GM20431 (cell line): Measurements from ENCODE around the gene C6orf141.

Source experiments
- in situ Hi-C: fragments of 300-500 bp; cut with MseI, MboI; formaldehyde crosslinking; loops from one replicate; pipeline ENCODE4 v1.15.0; 2020; ENCODE audit warnings: low sequenced_read_pairs; ENCODE audit not compliant: unreplicated experiment

Gene C6orf141

GRCh38 chr6:49550492-49551077 lies at the start of gene C6orf141:
Gene C6orf141, plus strand, starts transcription at chr6:49550668. Its CDS starts 125 bp downstream, at chr6:49550793.
- in situ Hi-C loops, result no loop called here

- in situ Hi-C loops, result no loop called here
These were observed 45.8 kb upstream of the C6orf141 start for GRCh38 chr6:49504666-49505065.

- in situ Hi-C loops, result no loop called here
These were observed 43.8 kb upstream of the C6orf141 start for GRCh38 chr6:49506569-49507111.

DNA sequence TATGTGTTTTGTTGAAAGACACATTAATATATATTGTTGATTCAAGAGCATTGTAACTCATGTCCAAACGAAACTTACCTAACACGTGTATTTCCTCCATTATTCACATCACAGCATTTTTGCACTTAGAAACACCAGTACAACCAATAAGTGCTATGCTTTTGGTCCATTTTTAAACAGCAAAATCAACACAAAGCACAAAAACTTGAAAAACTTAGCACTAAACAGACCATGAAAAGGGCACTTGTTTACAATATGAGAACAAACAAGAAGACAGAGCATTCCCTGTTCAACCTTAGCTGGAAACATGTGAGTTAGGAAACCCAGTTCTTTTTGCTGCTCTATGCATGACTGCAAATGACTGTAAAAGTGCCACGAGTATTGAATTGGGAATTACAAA lies 41.1 kb upstream of the C6orf141 start:
- in situ Hi-C loops, result no loop called here

DNA sequence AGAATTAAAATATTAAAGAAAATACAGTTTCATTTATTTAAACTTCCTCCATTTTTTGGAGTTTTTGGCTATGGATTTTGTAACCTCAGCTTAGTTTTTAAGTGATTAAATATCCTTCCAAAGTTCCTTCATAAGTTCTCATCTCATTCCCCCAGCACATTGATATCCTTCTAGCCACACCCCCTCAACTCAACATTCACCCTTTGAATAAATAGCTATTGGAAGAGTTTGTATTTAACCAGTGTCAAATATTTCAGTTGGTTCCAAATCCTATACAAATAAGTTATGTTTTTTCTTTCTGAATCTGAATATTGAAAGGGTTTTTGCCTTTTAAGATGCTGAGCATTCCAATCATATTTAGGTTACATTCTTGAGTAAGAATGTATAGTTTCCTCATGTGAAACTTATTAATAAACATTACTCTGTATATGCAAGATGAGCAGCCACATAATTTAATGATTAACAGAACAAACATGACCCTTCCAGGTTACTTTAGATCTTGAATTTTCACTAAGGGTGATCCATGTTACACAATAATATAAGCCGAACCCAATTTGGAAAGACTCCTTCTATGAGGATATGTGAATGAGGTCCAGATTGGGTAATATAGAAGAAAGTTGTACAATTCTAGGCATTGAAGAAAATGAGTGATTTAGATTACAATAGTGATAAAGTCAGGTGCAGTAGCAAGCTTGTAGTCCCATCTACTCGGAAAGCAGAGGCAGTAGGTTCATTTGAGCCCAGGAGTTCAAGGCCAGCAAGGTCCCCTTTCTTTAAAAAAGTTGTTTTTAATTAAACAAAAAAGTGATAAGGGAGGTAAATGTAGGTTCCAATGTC lies 37.1 kb upstream of the C6orf141 start:
- in situ Hi-C loops, result no loop called here

DNA sequence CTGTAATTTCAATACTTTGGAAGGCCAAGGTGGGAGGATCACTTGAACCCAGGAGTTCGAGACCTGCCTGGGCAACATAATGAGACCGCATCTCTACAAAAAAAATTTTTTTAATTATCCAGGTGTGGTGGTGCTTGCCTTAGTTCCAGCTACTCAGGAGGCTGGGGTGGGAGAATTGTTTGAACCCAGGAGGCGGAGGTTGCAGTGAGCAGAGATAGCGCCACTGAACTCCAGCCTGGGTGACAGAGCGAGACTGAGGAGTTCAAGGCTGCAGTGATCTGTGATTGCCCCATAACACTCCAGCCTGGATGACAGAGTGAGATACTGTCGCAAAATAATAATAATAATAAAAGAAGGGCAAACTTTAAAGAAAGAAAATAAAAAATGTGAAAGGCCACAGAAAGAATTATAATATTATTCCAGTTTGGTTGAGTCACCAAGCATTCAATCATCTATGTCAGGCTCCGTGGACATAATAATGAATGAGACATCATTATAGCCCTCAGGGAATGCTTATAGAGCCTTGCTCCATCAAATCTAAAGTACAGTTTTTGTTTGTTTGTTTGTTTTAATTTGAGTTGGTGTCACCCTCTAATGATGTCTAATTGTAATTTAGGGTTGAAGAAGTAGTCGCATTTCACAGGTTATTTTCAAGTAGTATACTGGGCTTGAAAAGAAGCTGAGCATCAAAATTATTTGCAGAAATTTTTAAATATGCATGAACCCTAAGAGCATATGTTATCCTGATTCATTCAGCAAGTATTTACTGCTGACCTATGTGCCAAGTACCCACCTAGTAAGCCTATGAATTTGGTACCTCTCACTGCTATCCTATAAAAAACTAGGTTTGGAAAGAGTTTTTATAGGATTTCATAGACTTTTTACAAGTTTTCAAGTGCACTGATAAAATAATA lies 35.6 kb upstream of the C6orf141 start:
- in situ Hi-C loops, result no loop called here

- in situ Hi-C loops, result no loop called here
These were observed 34.9 kb upstream of the C6orf141 start for GRCh38 chr6:49515485-49516146.

DNA sequence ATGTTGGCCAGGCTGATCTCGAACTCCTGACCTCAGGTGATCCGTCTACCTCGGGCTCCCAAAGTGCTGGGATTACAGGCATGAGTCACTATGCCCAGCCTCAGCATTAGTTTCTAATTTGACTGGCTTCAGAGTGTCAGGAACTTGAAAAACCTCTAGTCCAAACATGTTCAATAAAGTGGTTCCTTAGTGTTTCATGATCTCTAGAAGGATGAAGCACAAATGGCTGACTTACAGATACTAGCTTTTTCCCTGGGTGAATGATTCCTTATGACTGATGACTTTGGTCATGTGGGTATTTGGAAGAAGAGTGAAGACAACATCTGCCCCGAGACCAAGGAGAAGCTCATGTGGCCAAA lies 34.3 kb upstream of the C6orf141 start:
- in situ Hi-C loops, result no loop called here

DNA sequence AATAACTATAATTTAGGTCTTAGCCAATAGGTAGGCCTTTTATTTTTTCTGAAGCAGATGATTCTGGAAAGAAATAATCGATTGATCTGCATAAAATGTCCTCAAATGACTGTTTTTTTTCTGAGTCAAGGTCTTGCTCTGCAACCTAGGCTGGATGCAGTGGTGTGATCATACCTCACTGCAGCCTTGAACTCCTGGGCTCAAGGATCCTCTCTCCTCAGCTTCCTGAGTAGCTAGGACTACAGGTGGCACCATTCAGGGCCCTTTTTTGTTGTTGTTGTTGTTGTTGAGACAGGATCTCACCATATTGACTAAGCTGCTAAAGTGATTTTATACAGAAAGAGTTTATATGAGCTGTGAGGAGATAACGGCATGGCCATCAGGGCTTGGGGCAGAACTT lies 32.5 kb upstream of the C6orf141 start:
- in situ Hi-C loops, result no loop called here

GRCh38 chr6:49519660-49520059 lies 30.8 kb upstream of the C6orf141 start:
- in situ Hi-C loops, result no loop called here

DNA sequence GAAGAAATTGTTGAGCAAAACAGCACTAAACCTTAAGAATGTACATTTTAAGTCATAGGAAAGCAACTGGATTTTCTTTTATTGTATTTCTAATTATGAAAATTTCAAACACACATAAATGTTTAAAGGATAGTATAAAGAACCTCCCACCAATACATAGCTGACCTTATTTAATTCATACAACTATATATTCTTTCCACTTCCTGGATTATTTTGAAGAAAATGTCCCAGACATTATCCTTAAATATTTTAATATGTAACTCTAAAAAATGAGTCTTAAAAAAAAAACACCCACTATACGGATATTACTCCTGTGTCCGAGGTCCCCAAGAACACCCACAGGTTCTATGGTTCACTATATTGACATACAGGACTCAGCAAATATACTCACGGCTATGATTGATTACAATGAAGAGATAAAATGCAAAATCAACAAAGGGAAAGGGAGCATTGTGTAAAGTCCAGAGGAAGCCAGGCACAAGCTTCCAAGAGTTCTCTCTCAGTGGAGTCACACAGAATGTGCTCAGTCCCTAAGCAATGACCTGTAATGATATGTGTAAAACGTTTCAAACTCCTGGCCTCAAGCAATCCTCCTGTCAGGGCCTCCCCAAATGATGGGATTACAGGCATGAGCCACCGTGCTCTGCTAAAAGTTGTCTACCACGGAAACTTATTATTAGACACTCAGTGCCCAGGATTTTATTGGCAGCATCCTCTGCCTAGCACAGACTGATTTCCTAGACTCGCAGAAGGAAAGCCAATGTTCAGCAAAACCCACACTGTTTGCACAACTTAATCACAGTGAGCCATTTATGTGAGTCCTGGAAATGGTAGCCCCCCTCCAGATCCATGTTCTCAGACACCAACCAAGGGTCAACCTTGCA lies 27.5 kb upstream of the C6orf141 start:
- in situ Hi-C loops, result no loop called here

DNA sequence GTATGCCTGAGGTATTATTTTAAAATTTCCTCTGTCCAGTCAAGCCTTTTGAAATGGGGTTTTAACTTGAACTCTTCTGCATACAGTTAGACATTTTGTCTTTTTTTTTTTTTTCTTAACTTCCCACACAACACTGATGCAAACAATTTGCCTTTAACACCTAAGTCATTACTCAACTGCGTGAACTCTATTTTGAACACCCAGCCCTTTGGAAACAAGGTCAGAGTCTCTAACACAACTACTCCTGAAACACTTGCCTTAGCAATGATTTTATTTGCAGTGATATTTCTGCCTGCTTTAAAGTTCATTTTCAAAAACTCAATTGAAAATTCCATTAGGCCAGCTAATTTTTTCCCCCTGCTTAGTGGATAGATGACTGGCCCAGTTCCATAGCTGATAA lies 26.6 kb upstream of the C6orf141 start:
- in situ Hi-C loops, result no loop called here

GRCh38 chr6:49524541-49524940 lies 25.9 kb upstream of the C6orf141 start:
- in situ Hi-C loops, result no loop called here

DNA sequence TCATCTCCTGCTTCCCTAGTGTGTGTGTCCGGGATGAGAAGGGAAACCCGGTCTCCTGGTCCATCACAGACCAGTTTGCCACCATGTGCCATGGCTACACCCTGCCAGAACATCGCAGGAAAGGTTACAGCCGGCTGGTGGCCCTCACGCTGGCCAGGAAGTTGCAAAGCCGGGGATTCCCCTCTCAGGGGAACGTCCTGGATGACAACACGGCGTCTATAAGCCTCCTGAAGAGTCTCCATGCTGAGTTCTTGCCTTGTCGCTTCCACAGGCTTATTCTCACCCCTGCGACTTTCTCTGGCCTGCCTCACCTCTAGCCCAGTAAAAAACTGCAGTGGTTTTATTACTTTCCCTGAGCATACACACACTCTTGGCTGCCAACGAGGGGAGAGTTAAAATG lies 23.9 kb upstream of the C6orf141 start:
- in situ Hi-C loops, result no loop called here

GRCh38 chr6:49527320-49527719 lies 23.1 kb upstream of the C6orf141 start:
- in situ Hi-C loops, result no loop called here

GRCh38 chr6:49528571-49528970 lies 21.9 kb upstream of the C6orf141 start:
- in situ Hi-C loops, result no loop called here

DNA sequence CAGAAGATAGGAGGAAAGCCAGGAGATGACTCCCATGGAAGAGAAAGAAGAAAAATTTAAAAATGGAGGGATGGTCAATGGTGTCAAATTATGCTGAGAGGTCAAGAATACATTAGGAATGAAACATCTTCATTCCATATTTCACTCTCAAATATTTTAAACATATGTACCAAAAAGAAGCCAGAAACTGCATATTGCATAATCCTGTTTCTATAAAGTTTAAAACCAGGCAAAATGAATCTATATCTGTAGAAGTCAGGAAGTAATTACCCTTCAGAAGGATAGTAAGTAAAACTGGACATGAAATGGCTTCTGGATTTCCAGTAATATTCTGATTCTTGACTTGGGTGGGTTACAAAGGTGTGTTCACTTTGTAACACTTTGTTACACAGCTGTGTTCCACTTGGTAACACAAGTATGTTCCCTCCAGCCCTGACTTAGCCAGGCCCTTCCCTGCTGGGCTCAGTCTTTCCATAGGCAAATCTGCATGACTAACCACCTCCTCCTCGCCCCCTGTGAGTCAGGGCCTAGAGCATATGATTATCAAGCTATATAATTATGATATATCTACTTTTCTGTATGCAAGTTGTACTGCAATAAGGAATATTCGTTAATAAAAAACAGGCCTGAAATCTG lies 20.2 kb upstream of the C6orf141 start:
- in situ Hi-C loops, result loop anchor here (10.0 kb wide), 1 partner anchor 75 kb away; no protein-coding TSS in a partner anchor

DNA sequence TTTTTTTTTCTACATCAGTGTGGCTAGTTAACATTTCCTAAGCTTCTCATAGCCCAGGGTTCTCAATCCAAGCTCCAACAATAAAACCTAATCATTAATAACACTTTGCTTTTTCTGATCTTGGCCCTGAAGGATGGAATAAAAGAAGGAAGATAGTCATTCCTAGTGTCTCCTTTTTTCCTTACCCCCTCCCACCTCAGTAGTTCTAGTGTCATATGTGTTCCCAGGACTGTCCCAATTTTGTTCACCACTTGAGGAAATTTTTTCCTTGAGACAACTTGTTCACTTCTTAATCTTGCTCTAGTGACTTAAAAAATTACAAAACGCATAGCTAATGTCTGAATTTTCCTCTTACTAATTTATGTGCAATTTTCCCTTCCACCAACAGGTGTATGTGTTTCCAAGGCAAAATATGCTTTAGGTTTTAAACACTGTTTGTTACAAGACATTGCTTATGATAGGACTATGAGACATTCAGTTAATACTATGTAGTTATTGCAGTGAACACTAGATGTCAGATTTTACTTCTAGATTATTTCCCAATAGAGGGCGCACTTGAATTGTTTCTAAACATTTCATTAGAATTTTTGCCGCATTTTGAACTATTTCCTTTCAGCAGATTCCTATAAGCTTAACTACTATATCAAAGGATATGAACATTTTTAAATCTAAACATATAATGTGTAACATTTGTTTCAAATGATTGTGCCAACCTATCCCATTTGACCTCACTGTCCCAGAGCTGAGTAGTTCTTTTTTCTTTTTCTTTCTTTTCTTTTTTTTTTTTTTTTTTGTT lies 18.5 kb upstream of the C6orf141 start:
- in situ Hi-C loops, result loop anchor here (10.0 kb wide), 1 partner anchor 73 kb away; no protein-coding TSS in a partner anchor
